Smooth muscle cell of trachea (primary cell): ENCODE results near the gene SVOP. TPM values are rescaled to one million over a fixed set of nuclear protein-coding genes. Genes with fewer than 3 reads are reported as not detected.

Source experiments
- total RNA-seq: library from RNA; depleted of rRNA; stranded (reverse); fragments of >200 nt; gene quantifications from 2 replicates; pipeline ENCODE4 v1.2.1, GENCODE V29; 2014

Gene SVOP, protein sequence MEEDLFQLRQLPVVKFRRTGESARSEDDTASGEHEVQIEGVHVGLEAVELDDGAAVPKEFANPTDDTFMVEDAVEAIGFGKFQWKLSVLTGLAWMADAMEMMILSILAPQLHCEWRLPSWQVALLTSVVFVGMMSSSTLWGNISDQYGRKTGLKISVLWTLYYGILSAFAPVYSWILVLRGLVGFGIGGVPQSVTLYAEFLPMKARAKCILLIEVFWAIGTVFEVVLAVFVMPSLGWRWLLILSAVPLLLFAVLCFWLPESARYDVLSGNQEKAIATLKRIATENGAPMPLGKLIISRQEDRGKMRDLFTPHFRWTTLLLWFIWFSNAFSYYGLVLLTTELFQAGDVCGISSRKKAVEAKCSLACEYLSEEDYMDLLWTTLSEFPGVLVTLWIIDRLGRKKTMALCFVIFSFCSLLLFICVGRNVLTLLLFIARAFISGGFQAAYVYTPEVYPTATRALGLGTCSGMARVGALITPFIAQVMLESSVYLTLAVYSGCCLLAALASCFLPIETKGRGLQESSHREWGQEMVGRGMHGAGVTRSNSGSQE
- total RNA-seq, result not detected in 2 replicates

DNA sequence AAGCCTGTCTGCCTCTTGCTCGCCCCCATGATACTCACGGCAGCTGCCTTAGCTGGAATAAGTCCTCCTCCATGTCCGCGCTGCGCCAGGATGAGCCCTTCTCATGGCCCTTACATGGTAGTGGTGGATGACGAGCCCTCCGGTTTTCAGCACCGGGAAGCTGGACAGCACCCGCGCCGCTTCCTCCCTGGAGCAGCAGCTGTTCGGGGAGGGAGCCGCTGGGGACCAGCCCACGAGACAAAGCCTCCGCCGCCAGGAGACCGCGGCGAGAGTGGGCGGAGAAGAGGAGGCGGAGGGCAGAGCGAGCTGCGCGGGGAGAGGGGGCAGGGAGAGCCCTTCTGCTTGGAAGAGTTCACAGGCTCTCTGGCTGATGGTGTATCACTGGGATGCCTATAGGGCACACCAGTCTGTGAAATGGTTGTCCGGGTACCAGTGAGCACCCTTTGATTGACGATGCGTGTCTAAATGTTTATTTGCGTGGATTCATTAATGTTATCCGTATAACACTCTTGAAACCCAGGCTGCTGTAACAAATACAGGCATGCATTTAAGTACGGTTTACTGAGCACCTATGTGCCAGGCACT is at the start of gene SVOP:
Gene SVOP (minus strand): TSS at position 273 of the 585 bp plus-strand sequence. CDS start 200 bp downstream, at position 73.

DNA sequence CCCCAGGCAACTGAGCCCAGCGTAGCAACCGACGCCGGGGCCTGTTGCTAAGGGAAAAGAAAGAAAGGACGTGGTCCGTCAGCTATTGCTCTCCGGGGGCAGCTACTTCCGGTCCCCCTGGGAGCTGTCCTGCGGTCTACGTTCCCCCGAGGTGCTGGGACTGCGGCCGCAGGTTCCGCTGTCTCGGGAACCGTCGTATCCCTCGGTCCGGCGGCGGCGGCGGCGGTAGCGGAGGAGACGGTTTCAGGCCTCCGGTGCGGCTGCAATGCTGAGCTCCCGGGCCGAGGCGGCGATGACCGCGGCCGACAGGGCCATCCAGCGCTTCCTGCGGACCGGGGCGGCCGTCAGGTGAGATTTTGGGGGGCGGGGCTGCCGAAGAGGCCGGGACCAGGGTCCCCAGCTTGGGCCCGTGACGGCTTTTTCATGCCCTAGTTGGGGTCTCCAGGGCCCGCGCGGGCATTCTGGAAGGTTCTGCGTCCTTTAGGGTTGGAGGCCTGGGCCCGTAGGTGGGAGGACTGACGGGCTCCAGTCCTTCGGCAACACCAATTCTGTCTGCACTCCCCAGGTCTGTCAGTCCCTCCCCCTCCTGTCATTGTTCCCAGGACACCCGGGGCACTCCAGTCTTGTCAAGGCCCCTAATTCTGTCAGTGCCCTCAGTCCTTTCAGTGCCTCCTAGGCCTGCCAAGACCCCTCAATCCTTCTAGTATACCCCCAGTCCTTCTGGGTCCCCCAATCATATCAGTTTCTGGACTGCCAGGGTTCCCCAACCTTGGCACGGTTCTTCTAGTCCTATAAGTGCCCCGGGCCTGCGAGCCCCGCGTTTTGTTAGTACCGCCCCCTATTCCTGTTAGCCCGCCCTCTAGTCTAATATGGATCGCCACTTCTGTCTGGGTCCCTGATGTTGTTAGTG is 31.8 kb upstream of the SVOP start, which contains the start of gene USP30:
Gene USP30 (plus strand): TSS at position 163 of the 910 bp plus-strand sequence. CDS start 103 bp downstream, at position 266.

DNA sequence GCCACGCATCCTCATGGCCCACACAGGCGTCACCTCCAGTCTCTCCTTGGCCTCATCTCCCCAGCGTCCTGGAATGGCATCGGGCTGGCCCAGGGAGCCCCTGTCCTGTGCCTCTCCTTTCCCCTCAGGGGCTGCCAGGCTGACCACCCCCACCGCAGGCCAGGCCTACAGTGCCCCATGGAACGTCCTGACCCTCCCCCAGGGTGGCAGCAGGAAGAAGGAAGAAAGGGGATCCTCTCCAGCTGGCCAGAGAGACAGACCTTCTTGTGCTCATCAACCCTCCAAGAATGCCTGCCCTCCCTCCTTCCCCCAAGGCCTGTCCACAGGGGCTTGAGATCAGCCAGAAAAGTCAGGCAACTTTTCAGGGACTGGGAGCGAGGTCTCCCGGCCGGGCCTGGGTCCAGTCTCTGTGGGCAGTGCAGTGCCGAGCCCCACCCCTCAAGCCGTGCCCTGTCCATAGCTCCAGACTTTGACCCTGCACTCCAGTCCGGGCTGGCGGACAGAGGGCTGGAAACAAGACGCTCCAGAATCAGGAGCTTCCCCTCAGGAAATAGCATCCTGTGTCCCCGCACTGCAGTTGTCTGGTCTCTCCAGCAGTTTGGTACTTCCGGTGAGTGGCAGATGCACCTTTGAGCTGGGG is 141.1 kb downstream of the SVOP start, which contains the start of gene DAO:
Gene DAO (plus strand): TSS at position 478 of the 640 bp plus-strand sequence. CDS start 4,915 bp downstream, outside the sequence.

Other genes with a start within 250 kb of the SVOP start
- 19.6 and 30.1 TPM in 2 replicates for gene SSH1, start 163.5 kb downstream of the SVOP start, total RNA-seq
- not detected in 2 replicates for gene DAO, start 141.0 kb downstream of the SVOP start, total RNA-seq
- 11.4 and 11.5 TPM in 2 replicates for gene USP30, start 31.5 kb upstream of the SVOP start, total RNA-seq
- 16.9 and 19.9 TPM in 2 replicates for gene ALKBH2, start 72.4 kb upstream of the SVOP start, total RNA-seq
- gene UNG, start 76.5 kb upstream of the SVOP start, total RNA-seq, result 15.9 and 30.3 TPM in 2 replicates
- 8.3 and 15.0 TPM in 2 replicates for gene ACACB, start 95.5 kb upstream of the SVOP start, total RNA-seq